ENCODE measurements around the gene UBE2D4.
"Not testable (repeated sequence)": the region's sequence is repeated elsewhere in the genome, so short reads cannot be mapped to it uniquely, and the experiment has no call there.

Gene UBE2D4

GRCh38 chr7:43914795-43915194 lies 11.4 kb upstream of the UBE2D4 start:
- DNase-seq (ENCODE audit: low spot score): no peak

- DNase-seq (ENCODE audit: low spot score): no peak
These were observed 10.3 kb upstream of the UBE2D4 start for GRCh38 chr7:43915907-43916306.

GRCh38 chr7:43921423-43921822 lies 4.8 kb upstream of the UBE2D4 start:
- no peak for DNase-seq (ENCODE audit: low spot score)

GRCh38 chr7:43922726-43923125 lies 3.5 kb upstream of the UBE2D4 start:
- no peak for DNase-seq (ENCODE audit: low spot score)

- DNase-seq (ENCODE audit: low spot score): no peak
These were observed 525 bp downstream of the UBE2D4 start for GRCh38 chr7:43926798-43927123.

GRCh38 chr7:43927810-43928209 lies 1.6 kb downstream of the UBE2D4 start:
- no peak for DNase-seq (ENCODE audit: low spot score)

GRCh38 chr7:43929529-43930457 lies 3.6 kb downstream of the UBE2D4 start:
- DNase-seq (ENCODE audit: low spot score): no peak

GRCh38 chr7:43931346-43931745 lies 5.1 kb downstream of the UBE2D4 start:
- DNase-seq (ENCODE audit: low spot score): no peak

- DNase-seq (ENCODE audit: low spot score): no peak
These were observed 7.8 kb downstream of the UBE2D4 start for GRCh38 chr7:43933902-43934560.

- DNase-seq (ENCODE audit: low spot score): no peak
These were observed 11.2 kb downstream of the UBE2D4 start for GRCh38 chr7:43937444-43937843.

- DNase-seq (ENCODE audit: low spot score): no peak
These were observed 12.8 kb downstream of the UBE2D4 start for GRCh38 chr7:43938892-43939482.

GRCh38 chr7:43942250-43942649 lies 16.0 kb downstream of the UBE2D4 start:
- no peak for DNase-seq (ENCODE audit: low spot score)

- no peak for DNase-seq (ENCODE audit: low spot score)
These were observed 16.8 kb downstream of the UBE2D4 start for GRCh38 chr7:43942997-43943396.

GRCh38 chr7:43943417-43944187 lies 17.4 kb downstream of the UBE2D4 start:
- no peak for DNase-seq (ENCODE audit: low spot score)

- no peak for DNase-seq (ENCODE audit: low spot score)
These were observed 18.1 kb downstream of the UBE2D4 start for GRCh38 chr7:43944286-43944685.

GRCh38 chr7:43952028-43952427 lies 25.8 kb downstream of the UBE2D4 start:
- DNase-seq (ENCODE audit: low spot score): no peak

- no peak for DNase-seq (ENCODE audit: low spot score)
These were observed 26.8 kb downstream of the UBE2D4 start for GRCh38 chr7:43953071-43953470.

GRCh38 chr7:43954524-43955228 lies 28.4 kb downstream of the UBE2D4 start:
- DNase-seq (ENCODE audit: low spot score): peak; percentile 17

GRCh38 chr7:43956027-43956426 lies 29.8 kb downstream of the UBE2D4 start:
- DNase-seq (ENCODE audit: low spot score): no peak

- no peak for DNase-seq (ENCODE audit: low spot score)
These were observed 34.7 kb downstream of the UBE2D4 start for GRCh38 chr7:43960933-43961332.

GRCh38 chr7:43966392-43966791 lies 40.2 kb downstream of the UBE2D4 start:
- not testable (repeated sequence) for DNase-seq (ENCODE audit: low spot score)

All from hematopoietic multipotent progenitor cell treated with erythropoietin and hydrocortisone succinate and interleukin-3 and kit ligand, for 15 days (in vitro differentiated cells).